NCI-H2196 treated with DMSO at 0.1 percent for 48 hours (cell line): ENCODE results near the gene NPAS3.

Source experiments
- DNase-seq: peaks from one replicate; lab custom pipeline; 2025; ENCODE audit not compliant: unreplicated experiment; lab: John Stamatoyannopoulos, UW

The NPAS3 gene

DNA sequence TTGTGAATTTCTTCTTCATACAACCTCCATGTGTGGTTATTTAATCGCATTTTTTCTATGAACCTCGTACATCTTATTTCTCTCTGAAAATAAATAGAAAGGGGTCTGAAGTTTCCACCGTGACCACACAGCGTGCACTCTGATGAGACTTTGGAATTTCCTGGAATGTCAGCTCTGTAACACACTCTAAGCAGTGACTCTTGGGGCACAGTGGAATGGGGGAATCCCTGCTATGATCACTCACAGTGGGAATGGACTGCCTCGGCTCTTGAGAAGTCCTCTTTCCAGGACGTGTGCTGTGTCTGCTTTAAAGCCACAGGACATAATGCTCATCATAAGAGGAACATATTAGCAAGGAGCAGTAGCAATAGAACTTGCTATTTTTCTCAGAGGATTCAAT lies 596.0 kb downstream of the NPAS3 start:
- no peak for DNase-seq

DNA sequence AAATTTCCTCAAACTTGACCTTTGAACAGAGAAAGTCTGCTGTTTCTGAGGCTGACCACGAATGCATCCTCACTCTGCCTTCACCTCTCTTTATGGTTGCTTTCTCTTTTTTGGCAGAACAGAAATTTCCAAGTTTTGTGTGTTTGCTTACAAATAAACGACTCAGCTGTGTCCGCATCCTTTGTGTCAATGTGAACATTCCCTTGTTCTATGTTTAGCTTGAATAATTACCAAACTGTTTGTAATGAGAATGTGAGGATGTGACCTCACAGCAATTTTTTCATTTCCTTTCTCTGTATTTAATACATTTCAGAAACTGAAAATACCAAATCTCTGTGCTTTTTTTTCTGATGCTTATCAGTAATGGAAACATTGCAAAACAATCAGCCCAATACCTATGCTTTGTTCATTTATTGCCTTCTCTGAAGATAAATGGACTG lies 601.3 kb downstream of the NPAS3 start:
- DNase-seq: no peak

DNA sequence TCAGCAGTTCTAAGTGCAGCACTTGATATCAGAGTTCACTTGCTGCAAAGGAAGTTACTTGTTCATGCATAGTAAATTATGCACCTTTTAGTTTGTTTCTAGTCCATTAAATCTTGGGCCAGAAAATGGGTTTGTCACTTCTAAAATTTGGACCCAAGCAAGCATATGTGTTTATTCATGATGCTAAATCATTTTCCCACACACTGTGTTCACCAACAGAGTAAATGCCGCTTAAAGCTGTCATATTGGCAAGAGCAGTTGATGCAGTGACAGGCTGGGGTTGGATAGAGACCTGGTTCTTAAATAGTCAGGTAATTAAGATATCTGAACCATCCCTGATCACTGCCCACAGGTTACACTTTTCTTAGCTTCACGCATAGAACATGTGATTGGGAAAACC lies 602.5 kb downstream of the NPAS3 start:
- DNase-seq: no peak

DNA sequence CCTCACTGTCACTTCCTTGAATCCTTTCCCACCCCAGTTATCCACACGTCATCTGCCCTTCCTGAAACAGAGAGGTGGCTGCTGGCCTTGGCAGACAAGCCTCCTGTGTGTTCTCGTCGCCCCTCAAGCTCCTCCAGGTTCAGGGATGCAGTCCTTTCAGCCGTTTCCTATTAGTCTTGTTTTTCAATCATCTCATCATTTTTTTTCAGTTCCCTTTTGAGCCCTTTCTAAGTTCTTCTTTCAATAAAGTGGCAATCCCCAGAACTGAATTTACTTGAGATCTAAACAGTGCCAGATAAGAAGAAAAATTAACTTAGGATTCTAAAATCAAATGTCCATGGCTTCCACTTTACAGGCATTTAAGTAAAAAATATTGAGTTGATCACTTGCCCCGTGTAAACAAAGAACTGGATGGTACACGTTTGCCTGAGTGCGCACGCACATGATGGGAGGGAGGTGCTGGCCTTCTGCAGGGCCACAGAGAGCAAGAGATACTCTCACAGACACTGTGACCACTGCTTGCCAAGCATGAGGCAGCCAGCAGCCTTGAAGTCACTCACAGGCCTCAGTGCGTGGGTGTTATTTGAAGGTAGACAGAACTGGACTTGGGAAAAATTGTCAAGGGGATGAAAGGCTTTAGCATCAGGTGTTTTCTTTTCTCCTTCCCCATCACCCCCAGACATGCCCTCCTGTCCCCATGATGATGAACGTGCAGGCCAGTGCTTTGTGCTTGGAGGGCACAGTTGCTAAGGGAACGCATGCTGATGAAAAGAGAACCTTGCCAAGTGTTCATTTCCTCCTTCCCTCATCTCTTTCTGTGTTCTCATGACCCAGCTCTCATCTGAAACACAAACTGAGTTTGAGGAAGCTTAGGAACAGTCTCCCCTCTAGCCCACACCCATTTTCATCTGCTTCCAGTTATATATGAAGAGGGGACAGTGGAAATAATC lies 603.9 kb downstream of the NPAS3 start:
- peak; percentile 21 for DNase-seq

DNA sequence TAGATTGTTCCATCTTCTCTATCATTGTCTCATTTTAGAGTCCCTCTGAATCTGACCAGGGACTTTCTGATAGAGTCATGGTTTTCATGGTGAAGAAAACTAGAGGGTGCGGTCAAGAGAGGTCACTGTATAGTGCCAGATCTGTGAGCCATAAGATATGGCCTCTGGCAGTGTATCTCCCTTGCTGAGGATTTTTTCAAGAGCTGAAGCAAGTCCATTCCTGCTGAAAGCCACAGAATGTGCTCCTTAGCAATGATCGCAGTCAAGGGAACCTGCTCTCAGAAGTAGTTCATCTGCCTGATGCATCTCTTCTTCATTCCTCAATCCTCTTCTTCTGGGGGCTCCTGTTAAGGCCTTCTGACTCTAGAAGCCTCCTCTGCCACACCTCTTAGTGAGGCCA lies 607.0 kb downstream of the NPAS3 start:
- DNase-seq: no peak

DNA sequence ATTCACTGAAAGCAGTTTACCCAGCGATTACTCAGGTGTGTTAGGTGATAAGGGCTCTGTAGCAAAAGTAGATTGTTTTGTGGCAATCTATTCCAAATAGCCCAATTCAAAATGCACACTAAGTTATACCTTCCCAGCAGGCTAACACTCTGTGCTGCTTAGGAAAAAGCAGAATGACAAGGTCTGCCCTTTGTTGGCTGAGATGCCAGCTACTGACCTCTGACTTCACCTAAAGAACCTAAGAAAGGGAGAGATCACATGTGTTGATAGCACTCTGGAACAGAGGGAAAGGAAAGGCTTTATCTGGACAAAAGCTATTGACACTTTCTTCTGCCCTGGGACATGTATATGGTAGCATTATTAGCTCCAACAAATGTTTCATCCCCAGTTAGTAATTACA lies 609.9 kb downstream of the NPAS3 start:
- DNase-seq: no peak

DNA sequence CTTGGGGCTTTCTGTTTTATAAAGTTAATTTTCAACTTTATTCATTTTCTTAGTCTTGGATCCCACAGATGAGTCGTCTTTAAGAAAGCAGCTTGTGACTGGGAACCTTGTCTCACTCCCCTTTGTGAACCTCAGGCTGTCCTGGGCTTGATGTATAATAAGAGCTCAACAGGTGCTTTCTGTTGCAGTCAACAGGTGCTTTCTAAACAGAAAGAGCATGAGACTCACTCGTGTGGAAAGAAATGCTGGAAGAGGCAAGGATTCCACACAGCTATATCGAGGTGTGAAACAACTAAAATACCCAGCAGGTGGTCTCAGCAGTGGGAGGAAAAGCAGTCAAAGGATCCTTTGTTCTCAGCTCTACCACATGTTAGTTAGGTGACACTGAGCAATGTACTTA lies 613.3 kb downstream of the NPAS3 start:
- no peak for DNase-seq

DNA sequence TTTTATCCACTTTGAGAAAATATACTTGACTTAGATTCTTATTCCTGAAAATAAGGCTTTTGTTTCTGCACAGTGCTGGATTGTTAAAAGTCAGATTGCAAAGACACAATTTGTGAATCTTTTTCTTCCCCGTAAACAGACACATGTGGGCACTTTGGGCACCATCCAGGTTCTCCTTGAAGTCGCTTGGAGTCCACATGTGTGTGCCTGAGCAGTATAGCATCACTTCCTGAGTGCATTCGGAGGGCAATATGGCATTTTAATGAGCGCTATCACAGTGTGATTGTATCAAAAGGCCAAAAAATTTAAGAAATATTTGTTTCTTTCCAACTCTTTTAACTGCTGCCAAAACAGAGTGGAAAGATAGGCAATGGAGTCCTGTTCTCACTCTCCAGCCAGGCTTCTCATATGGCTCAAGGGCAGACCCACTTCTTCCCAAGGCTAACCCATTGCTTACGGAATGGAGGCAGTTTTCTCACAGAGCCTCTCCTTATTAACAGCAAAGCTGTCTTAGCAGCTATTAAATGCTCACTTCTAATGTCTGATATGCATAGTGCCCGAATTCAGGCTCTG lies 615.1 kb downstream of the NPAS3 start:
- DNase-seq: no peak

DNA sequence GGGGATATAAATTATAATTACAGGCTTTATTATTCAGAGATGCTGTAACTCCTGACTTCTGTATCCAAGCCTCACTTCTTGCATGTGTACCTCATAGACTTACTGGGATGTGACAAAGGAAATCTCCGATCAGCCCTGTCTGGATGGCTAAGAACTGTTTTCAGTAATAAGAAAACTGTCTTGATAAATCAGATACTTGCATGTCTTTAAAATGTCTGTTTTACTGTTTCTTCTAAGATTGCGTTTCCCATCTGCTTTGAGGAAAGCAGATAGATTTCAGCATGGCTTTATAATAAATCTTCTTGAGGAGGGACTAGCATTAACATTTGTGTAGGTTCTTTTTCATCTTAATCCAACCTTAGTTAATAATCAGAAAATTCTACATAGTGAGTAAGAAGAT lies 616.3 kb downstream of the NPAS3 start:
- no peak for DNase-seq

DNA sequence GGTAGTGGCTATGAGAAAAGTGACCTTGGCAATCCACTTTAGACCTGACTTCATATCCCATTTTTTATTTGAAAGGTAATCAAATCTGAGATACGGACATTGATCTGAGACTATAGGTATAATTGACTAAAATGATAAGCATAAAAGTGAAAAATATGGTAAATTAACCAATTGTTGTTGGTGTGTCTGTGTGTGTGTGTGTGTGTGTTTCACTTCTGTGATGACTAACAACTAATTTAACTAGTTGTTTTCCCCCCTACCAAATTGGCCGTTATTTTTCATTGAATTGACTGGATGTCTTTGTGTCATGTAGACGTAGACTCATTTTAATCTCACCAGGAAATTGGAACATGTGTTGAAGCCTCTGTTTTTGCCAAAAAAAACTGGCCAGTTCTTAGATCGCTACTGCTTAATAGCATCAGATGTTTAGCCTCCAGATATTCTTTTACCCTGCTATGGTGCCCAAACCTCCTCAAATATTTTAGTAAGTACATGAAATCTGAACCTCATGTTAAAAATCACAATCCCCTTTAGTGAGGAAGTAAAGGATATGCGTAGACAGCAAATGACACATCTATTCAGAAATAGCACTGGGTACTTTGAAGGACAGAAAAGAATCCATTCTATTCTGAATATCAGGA lies 617.2 kb downstream of the NPAS3 start:
- no peak for DNase-seq

DNA sequence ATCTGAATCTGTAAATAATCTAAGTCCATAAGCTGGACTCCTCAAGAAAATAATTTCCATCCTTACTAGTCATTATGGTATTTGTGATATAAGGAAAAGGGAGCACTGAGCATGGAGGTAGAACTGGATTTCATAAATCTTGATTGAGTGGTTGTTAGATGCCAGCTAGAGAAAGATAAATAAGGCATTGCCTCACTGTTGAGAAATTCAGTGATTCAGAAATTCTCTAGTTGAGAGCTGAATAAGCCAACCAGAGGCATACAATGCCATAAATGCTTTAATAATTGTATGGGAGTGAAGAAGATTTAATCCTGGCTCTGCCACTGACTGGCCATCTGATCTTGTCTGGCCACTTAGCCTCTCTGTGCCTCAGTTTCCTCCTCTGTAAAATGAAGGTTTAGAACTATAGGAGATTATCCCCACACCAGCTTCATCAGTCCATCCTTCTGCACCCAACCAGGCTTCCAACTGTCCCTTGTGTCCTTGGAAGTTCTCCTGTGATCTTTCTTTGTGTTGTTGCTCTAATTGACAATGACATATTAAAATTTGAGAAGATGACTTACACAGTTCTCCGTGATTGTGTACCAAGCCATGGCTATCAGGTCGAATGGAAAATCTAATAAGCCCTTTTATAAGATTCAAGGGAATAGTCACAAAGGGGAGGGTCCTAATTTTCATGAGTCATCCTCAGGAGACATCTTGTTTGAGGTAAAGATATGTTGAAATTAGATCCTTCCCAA lies 617.9 kb downstream of the NPAS3 start:
- DNase-seq: no peak

DNA sequence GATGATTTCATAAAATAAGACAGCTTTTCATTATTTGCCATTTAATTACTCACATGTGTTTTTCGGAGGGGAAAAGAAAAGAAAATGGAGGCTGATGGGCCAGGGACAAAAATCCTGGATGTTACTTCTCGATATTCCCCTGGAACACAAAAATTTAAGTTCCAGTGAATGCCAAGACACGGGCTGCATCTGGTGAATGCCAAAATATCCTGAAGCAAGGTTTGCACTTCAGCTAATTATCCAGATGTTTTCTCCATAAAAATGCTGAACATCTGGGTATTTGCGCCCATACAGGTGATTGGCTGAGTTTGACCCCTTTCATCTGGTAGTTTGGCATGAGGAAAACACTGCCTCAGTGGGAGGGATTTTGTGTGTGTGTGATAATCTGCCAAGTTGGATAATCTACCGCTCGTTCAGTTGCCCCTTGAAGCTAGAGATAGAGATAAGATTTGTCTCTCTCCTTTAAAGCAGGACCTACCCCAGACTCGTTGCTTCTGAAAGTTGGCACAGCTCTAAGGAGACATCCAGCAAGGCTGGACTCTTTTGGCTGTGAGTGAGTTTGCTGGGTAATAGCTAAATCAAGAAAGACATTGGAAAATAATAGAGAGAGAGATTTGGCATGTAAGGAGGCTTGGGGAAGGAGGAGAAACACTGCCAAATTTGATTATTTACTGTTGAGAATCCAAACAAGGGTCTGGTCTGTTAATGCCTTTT lies 622.2 kb downstream of the NPAS3 start:
- no peak for DNase-seq

DNA sequence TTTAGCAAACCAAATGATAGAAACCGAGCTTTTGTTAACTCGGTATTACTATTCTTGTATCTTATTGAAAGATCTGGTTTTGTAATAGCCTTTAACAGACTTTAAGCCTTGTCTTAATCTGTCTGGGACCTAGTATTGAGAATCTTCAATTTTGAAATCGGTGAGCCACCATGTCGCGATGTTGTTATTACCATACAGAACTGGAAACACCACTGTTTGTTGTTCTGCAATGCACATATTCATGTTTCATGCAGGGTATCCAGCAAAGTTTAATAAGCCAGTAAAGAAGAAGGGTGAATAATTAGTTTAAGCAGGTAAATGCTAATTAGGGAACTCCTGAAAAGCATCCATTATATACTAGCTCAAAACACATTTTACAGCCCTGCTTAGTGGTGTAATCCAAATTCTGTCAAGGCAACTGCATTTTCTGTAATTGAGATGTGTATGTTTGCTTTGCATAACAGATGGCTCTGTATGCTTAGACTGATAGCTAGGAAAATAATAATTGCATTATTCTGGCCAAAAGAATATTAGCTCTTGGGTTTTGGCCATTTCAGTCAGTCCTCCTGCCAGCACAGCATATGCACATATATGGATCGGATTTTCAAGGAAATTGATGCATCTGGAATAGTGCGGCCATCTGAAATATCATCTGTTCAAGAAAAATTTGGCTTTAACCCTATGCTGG lies 623.0 kb downstream of the NPAS3 start:
- DNase-seq: no peak

DNA sequence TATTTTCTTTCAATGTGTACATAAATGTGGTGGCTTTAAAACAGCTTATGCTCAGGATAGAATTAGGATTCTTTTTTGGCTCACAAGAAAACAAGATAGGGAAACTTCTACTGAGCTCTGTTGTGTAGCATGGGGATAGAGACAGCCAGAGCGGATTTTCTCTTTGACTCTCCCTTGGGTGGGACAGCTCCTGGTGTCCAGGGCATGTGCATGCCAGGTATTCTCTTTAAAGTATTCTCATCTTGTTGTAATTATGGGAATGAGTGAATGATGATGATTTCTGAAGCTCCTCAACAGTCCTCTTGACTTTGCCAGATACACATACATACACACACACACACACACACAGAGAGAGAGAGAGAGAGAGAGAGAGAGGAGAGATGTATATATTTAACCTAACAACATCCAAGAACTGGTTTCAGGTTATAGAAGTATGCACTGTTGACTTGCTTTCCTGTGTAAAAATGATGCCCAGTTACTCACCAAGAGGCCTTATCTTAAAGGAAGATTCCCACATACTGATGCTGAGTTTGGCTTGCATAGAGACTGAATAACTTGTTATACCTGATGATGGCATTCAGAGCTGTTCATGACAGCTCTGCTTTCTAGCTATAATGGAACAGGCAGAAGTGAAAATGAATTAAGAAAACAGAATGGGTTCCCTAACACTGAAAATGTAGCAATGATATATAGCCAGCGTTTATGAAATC lies 624.7 kb downstream of the NPAS3 start:
- DNase-seq: no peak

DNA sequence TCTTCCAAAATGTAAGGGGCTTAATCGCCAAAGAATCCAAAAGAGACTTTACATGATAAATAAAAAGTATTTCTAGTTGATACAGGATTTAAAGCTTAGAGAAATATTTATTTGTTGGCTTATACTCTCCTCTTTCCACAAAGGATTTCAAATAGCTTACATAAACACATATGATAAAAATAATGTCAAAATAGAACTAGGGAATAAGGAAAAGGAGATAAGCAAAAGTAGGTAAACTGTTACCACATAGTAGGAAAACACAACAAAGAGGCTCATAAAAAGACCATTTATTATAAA lies 625.2 kb downstream of the NPAS3 start:
- no peak for DNase-seq

DNA sequence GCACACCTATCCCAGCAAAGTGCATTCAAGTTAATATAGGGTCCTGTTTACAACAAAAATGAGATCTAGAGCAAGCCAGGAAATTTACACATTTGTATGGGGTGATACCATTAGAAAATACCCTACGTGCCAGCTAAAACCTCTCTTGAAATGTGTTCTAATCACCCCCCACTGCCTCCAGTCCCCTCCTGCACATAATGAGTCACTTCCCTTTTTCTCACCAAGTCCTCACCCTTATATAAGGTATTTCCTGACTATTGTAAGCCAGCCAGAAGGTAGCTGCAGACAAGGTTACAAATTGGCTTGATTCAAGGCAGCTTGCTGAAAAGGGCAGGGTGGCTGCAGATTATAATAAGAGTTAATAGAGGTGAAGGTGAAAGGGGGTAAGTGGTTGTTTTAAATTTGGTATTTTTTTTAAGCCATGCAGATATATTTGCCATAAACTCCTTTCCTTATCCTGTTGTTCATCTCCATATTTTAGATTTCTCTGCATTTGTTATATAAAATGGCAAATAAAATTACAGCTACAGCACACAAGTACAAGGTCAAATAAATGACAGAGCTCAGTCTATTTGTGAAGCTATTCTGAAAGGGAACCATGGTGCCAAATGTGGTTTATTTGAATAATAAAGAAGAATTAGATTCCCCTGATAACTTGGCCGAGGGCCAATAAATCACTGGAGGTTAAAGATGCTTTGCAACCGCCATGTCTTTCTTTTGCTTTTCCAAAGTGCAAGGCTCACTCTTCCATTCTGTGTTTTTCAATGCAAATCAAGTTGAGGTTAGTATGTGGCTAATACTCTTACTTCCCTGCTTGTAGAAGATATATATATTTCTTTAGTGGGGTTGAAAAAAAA lies 626.3 kb downstream of the NPAS3 start:
- DNase-seq: peak; percentile 35

DNA sequence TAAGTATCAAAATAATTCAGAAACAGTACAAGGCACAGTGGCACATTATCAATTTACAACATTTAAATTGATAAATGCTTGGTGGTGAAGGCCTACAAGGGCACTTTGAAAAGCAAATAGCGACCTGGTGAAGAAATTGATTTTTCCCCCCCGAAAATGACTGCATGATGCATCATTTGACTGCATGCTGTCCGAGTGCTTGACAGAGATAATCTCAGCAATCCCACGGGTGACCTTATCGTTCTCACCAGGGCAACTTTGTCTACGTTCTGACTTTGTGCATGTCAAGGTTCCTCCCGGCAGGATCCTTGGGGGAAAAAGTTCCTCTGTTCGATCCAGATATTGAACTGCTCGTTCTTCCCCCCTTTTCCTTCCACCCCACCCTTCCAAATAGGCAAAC lies 627.4 kb downstream of the NPAS3 start:
- no peak for DNase-seq

DNA sequence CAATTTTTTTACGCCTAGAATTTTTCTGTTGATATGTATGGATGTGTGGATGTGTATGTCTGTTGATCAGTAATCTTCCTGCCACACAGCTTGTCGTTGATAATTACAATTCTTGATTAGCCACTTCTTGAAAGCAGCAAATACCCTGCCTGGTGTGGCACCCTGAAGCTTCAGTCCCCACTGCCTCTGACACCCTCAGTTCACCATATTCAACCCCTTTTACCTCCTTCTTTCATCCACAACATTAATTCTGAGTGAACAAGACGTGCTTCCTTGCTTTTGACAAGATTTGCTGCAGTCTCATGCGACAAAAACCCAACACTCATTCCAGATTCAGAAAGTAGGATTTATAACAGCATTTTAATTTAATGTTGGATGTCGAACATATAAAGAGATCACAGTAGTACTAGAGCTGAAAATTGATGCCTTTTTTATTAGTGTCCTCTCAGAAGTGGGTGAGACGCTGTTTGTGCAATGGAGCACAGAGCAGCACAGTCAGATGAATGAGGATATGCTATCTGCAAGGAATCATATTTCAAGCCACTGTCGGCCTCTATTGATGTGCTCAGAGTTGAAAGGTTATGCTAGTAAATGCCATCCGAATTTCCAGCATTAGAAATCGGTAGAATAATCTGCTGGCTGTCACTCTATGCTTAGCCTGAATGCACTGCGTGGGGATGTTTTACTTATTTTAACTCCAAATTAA lies 628.5 kb downstream of the NPAS3 start:
- DNase-seq: peak; percentile 14
